Suprapubic skin (tissue), 4 donors: ENCODE data around the gene COG8.

Source experiments
- CTCF ChIP-seq, 2 donors: fragments of 200-600 bp in 1 of 2; fragments of 450-650 bp in 1 of 2; sonication (generic) in 1 of 2; IDR thresholded peaks; one replicate each; pipeline ENCODE4 v1.5.1; 2016 to 2019; ENCODE audit warnings: antibody characterized with exemption in 2 of 2, mild to moderate bottlenecking in 1 of 2, moderate library complexity in 1 of 2
- POLR2A ChIP-seq, 2 donors: fragments of 450-650 bp; IDR thresholded peaks; one replicate each; pipeline ENCODE4 v1.6.1; 2017; ENCODE audit warnings: antibody characterized with exemption in 2 of 2, mild to moderate bottlenecking in 2 of 2, moderate library complexity in 2 of 2
- POLR2AphosphoS5 ChIP-seq, 3 donors: sonication (generic); formaldehyde crosslinking; IDR thresholded peaks; one replicate each; pipeline ENCODE4 v1.6.1; 2017; ENCODE audit warnings: antibody characterized with exemption in 3 of 3

GRCh38 chr16:69301861-69302260 lies 37.5 kb downstream of the COG8 start:
- no peak for TF ChIP-seq CTCF (IDR thresholded peaks at IDR 0.05)
- no peak for TF ChIP-seq POLR2A (IDR thresholded peaks at IDR 0.05)
- TF ChIP-seq POLR2AphosphoS5 (IDR thresholded peaks at IDR 0.05) = no peak
